Measurements from ENCODE around the gene VASP.
A peak's percentile ranks its signal among the peaks of the same experiment; 100 is the strongest.
"Not testable (repeated sequence)": the region's sequence is repeated elsewhere in the genome, so short reads cannot be mapped to it uniquely, and the experiment has no call there.

Gene VASP

GRCh38 chr19:45497791-45498190 is 9.5 kb upstream of the VASP start:
- DNase-seq: no peak

DNA sequence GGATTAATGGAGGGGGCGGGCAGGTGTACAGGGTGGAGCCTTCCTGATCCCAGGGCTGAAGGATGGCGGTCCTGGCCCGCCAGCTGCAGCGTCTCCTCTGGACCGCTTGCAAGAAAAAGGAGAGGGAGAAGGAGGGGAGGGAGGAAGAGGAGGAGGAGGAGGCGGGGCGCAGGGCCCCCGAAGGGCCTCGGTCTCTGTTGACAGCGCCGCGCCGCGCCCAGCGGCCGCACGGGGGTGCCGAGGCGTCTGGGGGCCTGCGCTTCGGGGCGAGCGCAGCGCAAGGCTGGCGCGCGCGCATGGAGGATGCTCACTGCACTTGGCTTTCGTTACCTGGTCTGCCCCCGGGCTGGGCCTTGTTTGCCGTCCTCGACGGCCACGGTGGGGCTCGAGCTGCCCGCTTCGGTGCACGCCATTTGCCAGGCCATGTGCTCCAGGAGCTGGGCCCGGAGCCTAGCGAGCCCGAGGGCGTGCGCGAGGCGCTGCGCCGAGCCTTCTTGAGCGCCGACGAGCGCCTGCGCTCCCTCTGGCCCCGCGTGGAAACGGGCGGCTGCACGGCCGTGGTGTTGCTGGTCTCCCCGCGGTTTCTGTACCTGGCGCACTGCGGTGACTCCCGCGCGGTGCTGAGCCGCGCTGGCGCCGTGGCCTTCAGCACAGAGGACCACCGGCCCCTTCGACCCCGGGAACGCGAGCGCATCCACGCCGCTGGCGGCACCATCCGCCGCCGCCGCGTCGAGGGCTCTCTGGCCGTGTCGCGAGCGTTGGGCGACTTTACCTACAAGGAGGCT is 8.7 kb upstream of the VASP start, which contains the start of gene PPM1N:
PPM1N (plus strand) TSS at position 33 of the 785 bp plus-strand sequence; CDS start at position 63, 30 bp downstream.
- no peak for DNase-seq

DNA sequence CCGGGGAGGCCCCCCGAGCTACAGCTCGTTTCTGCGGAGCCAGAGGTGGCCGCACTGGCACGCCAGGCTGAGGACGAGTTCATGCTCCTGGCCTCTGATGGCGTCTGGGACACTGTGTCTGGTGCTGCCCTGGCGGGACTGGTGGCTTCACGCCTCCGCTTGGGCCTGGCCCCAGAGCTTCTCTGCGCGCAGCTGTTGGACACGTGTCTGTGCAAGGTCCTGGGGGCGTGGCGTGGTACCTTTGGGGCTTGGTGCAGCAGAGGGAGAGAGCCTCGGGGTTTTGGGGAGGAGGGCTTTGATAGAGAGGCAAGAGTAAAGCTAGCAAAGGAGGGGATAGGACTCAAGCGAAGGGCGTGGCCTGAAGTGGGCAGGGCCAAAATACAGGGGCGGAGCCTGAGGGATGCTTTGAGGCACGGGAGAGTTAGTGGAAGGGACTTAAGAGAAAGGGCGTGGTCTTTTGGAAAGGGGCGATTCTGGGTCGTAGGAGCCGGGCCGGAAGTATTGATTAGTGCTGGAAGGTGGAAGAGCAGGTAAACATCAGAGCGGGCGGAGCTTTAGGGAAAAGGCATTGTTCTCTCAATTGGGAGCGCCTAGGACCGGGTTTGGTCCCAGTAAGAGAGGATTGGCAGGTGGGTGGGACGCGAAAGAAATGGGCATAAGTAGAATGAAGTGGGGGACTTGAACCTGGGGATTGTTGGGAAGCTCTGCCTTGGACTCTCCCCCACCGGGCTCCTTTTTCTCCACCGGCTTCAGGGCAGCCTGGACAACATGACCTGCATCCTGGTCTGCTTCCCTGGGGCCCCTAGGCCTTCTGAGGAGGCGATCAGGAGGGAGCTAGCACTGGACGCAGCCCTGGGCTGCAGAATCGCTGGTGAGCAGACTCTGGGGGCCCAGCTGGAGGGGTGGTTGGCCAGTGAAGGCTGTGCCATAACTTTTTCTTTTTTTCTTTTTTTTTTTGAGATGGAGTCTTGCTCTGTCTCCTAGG is 7.8 kb upstream of the VASP start:
- no peak for DNase-seq

DNA sequence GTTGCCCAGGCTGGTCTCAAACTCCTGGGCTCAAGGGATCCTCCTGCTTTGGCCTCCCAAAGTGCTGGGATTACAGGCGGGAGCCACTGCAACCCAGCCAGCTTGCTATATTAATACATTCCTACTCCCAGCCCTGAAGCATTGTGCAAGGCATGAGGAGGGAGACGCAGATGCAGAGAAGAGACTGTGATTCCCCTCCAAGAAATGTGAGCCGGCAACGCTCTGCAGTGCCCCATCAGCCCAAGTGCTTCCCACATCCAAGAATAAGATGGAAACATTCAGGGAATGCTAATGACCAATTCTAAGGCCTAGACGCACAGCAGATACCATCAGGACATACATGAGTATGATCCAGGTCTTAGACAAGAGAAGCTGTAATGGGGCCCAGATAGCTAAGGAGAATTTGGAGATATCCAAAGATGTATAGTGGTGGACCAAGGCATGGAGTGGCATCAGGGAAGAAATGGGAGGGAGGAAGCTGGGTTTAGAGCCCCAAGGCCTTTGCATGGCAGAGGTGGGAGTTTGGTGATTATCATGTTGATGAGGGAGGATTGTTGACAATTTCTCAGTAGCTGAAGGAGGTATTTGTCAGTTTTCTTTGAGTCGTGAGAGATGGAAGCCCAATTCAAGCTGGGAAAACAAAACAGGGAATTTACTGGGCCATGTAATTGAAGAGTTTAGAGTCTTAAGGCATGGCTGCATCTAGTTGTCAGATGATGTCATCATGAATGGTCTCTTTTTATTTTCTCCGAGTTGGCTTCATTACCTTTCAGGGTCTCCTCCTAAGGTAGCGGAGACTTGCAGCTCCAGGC is 6.2 kb upstream of the VASP start:
- DNase-seq: no peak

- DNase-seq: no peak
Measured at GRCh38 chr19:45501730-45502014, 5.6 kb upstream of the VASP start.

DNA sequence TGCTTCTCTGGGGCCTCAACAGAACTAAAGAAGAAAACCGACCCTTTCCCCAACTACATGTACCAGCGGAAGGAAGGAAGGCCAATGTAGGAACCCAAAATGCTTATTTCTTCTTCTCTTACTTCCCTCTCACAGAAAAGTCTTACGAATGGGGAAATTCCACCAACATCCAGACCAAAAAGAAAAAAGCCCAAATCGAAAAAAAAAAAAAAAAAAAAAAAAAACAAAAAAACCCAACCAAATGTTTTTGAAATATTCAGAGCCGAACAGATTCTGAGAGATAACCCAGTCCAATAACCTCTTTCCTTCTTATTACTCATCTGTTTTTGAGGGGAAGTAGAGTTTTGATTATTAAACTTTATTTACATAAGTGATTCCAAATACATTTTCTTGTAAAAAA is 5.2 kb upstream of the VASP start:
- DNase-seq: no peak

DNA sequence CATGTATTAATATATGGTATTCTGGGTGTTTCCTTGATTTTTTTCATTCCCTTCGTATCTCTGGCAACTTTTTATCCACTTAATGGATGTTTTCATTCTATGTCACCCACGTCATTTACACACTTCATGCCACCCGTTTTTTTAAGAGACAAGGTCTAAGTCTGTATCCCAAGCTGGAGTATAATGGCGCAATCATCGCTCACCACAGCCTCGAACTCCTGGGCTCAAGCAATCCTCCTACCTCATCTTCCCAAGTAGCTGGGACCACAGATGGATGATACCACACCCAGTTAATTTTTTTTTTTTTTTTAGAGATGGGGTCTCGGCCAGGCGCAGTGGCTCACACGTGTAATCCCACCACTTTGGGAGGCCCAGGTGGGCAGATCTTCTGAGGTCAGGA is 3.4 kb upstream of the VASP start:
- DNase-seq: no peak

- DNase-seq: no peak
Measured at GRCh38 chr19:45505151-45505995, 1.9 kb upstream of the VASP start.

- no peak for DNase-seq
Measured at GRCh38 chr19:45505996-45506245, 1.4 kb upstream of the VASP start.

DNA sequence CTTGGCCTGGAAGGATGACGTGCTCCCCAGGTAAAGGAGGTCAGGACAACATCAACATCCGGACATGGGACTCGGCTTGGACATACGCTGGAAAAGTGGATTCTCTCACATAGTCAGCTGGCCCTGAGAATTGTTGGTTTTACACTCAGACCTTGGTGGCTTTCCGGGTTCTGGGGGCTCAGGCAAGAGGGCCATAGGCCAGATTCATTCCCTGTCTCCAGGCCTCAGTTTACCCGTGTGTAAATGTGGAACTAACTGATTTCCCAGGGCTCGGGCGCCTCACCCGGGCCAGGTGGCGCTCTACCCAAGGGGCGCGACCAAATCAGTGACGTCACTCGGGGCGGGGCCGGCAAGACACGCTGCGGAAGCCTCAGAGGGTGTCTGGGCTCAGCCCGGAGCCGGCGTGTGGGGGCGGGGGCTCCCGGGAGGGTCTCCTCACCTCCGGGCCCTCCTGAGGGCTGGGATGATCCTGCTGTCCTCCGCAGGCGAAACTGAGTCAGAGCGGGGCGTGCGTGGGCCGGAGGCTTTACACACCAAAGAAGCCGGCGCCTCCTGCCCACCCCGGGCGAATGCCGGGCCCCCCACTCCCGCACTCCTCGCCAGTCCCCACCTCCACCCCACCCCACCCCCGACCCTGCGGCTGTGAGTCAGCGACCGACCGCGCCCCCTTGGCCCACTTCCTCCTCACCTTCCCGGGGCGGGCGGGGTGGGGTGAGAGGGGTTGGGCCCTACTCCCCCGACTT is 862 bp upstream of the VASP start:
- peak; percentile 70 for DNase-seq

GRCh38 chr19:45507872-45508416 is 665 bp downstream of the VASP start:
- DNase-seq: no peak

DNA sequence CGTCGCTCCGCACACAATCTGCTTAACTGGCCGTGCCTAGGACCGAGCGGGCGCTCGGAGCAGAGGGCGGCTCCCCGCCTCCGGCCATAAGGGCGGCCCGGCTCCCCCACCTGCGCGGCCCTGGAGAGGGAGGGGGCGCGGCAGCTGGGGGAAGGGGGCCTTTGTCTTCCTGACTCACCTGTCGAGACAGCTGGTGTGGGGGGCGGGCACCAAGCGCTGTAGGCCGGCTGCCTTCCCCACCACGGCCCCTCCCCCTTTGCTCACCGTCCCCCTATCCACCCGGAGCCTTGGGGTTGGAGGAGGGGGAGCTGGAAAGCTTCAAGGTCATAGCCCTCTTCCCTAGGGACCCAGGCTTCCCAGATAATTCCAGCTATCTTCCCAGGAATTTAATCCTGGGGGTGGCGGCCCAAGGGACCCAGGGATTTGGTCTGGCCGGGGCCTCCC is 1.2 kb downstream of the VASP start:
- DNase-seq: no peak

DNA sequence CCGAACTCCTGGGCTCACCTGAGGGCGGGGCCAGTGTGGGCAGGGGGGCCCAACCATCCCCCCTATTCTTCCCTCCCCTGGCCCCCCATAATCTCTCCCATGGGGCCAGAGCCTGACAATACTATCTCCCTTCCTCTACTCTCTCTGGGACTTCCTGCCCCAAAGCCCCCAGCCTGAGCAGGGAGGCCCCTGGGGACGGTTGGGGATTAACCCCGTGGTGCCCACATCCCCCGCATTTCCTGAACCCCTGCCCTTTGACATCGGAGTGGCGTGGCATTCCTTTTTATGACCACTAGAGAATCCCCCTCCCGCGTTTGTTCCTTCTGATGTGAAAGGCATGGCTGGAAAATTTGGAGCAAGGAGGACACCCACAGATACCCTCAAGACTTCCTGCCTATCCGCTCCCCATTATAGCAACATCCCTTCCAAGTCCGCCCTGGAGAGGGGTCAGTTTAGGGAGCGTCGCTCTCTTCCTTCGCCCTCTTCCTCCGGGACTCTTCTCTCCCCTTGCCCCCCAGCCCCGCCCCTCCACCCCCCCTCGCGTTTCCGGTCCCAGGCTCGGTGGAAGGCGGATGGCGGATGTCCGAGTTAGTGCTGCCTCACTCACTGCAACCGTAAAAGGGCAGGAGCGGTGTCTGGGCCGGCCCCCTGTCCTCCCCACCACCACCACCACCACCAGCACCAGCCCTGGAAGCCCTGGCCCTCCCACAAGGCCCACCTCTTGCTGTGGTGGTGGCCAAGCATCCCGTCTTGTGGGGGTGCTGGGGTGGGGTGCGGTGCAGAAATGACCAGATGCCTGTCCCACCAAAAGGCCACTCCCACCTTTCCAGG is 1.8 kb downstream of the VASP start:
- no peak for DNase-seq

DNA sequence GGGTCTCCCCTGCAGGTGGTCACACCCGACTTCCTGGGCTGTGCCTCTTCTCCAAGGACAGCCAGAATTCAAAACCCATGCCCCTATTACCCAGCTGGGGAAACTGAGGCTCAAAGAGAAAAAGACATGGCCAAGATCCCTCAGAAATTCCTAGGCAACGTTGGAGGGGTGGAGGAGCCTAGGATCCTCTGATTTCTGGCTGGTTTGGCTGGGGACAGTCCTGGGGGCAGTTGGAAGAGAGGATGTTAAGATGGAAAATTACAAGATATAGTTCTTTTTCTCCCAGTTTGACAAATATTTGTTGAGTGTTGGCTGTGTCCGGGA is 2.4 kb downstream of the VASP start:
- no peak for DNase-seq

- not testable (repeated sequence) for DNase-seq
Measured at GRCh38 chr19:45510352-45510751, 3.1 kb downstream of the VASP start.

GRCh38 chr19:45511074-45511473 is 3.8 kb downstream of the VASP start:
- no peak for DNase-seq

GRCh38 chr19:45512881-45513483 is 5.7 kb downstream of the VASP start:
- DNase-seq: no peak

DNA sequence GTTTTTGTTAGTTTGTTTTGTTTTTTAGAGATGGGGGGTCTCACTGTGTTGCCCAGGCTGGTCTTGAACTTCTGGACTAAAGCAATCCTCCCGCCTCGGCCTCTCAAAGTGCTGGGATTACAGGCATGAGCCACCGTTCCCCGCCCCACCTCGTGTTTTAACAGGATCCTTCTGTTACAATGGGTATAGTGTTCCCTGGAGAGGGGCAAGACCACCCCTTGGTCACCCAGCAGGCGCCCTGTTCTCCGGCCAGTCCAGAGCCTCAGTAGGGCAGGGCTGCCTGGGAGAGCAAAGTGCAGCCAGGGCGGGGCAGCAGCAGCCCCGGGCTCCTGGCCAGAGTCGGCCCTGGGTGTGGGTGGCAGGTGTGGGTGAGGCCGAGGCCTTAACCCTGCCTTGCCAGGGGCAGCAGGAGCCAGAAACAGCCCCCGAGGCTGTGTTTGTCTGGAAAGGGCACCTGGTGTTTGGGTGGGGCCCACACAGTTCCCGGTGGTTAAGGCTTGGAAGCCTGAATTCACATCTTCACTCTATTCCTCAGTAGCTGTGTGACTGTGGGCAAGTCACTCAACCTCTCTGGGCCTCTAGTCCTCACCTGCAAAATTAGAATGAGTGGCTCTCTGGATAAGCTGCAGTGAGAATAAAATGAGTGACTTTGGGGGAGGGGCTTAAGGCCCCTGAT is 7.2 kb downstream of the VASP start:
- no peak for DNase-seq

- no peak for DNase-seq
Measured at GRCh38 chr19:45515081-45515624, 7.9 kb downstream of the VASP start.
